Smooth muscle cell of the coronary artery (primary cell): ENCODE results near the gene COPS4. TPM values are rescaled to one million over a fixed set of nuclear protein-coding genes. Genes with fewer than 3 reads are reported as not detected.

ENCODE experiments used
- total RNA-seq: library from RNA; depleted of rRNA; stranded (reverse); fragments of >200 nt; gene quantifications from 2 replicates; pipeline ENCODE4 v1.2.3, GENCODE V29; 2014; ENCODE audit warnings: low replicate concordance

Gene COPS4
- total RNA-seq, result 30.1 and 85.1 TPM in 2 replicates

GRCh38 chr4:83034630-83035494, at the start of gene COPS4:
Gene COPS4, plus strand, starts transcription at chr4:83035183. Its CDS starts 42 bp downstream, at chr4:83035225.

GRCh38 chr4:83010522-83011318, 24.3 kb upstream of the COPS4 start, which contains the start of gene LIN54:
Gene LIN54, minus strand, starts transcription at chr4:83010823. Its CDS starts 25,979 bp downstream, at chr4:82984844.

GRCh38 chr4:83114576-83114975, 79.6 kb downstream of the COPS4 start, which contains the start of gene PLAC8:
Gene PLAC8, minus strand, starts transcription at chr4:83114729. Its CDS starts 6,808 bp downstream, at chr4:83107921.

Other genes starting within 250 kb of the COPS4 start
- gene SCD5, start 236.4 kb upstream of the COPS4 start, total RNA-seq, result 16.0 and 26.2 TPM in 2 replicates
- gene SEC31A, start 144.0 kb upstream of the COPS4 start, total RNA-seq, result 259 and 285 TPM in 2 replicates
- 2.8 and 4.8 TPM in 2 replicates for gene THAP9, start 134.4 kb upstream of the COPS4 start, total RNA-seq
- 8.8 and 9.6 TPM in 2 replicates for gene LIN54, start 24.4 kb upstream of the COPS4 start, total RNA-seq
- gene PLAC8, start 79.5 kb downstream of the COPS4 start, total RNA-seq, result 0.35 TPM in 1 of 2 replicates, not detected in the other
- 5.0 and 7.2 TPM in 2 replicates for gene COQ2, start 249.6 kb downstream of the COPS4 start, total RNA-seq